GM19025 (cell line): ENCODE measurements around the gene ARID4B.

Source experiments
- ATAC-seq: cut with Tn5 transposase; IDR thresholded peaks from one replicate; pipeline ENCODE4 v1.9.1; 2021; ENCODE audit warnings: mild to moderate bottlenecking, low read depth, moderate library complexity; ENCODE audit not compliant: unreplicated experiment

Gene ARID4B

DNA sequence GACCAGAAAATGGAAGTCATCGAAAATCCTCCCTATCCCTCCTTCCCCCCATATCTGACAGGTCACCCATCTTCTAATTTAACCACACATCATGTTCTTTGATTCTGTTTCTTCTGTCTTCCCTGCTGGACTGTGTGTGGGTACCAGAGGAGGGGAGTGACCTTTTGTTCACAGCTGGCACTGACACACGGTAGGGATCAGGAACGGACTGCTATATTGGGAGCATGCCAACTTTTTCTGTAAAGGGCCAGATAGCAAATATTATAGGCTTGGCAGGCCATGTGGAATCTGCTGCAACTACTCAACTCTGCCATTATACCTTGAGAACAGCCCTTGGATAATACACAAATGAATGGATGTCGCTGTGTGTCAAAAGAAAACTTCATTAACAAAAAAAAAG lies 191.9 kb downstream of the ARID4B start:
- no peak for ATAC-seq

DNA sequence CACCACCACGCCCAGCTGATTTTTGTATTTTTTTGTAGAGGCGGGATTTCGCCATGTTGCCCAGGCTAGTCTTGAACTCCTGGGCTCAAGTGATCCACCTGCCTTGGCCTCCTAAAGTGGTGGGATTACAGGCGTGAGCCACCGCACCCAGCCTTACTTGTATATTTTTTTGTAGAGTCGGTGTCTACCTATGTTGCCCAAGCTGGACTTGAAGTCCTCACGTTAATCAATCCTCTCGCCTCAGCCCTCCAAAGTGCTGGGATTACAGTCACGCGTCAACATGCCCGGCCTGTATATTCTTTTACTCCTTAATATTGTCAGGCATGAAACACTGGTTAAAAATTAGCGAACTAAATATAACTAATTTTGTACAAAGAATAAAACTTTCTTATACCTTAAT lies 193.8 kb downstream of the ARID4B start:
- ATAC-seq: no peak

DNA sequence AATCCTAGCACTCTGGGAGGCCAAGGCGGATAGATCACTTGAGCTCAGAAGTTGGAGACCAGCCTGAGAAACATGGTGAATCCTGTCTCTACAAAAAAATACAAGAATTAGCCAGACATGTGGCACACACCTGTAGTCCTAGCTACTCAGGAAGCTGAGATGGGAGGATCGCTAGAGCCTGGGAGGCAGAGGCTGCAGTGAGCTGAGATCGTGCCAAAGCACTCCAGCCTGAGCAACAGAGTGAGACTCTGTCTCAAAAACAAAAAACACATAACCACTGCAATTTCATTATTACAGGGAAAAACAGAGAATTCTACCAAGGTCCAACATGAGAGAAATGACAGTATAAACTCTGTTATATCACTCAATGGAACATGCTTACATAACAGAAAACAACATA lies 194.9 kb downstream of the ARID4B start:
- ATAC-seq: no peak

DNA sequence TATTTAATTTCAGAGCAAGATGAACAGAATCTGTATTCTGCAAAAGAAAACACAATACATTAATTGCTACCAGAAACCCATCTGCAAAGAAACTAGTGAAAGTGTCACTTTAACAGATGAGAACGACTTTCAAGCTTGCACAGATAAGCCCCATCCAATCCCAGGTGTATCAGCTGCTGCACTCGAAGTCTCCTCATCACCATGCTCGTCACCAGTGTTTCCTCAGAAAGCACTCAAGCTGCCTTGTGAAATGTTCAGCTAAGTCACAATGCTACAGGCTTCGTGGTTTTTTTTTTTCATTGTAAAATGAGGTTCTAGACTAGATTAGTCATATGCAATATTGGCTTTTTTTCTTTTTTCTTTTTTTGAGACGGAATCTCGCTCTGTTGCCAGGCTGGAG lies 196.0 kb downstream of the ARID4B start:
- ATAC-seq: no peak

DNA sequence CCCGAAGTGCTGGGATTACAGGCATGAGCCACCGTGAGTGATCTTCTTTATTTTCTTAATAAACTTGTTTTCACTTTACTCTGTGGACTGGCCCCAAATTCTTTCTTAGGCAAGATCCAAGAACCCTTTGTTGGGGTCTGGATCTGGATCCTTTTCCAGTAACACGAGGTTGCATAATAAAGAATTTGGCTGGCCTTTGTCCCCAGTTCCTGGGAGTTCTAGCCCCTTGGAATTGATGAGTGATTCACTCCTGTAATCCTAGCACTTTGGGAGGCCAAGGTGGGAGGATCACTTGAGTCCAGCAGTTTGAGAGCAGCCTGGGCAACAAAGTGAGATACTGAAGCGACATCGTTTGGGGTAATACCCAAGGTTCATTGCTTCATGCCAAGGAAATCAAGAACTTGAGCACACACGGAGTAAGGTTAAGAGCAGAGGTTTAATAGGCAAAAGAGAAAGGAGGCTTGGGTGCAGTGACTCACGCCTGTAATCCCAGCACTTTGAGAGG lies 197.2 kb downstream of the ARID4B start:
- no peak for ATAC-seq

DNA sequence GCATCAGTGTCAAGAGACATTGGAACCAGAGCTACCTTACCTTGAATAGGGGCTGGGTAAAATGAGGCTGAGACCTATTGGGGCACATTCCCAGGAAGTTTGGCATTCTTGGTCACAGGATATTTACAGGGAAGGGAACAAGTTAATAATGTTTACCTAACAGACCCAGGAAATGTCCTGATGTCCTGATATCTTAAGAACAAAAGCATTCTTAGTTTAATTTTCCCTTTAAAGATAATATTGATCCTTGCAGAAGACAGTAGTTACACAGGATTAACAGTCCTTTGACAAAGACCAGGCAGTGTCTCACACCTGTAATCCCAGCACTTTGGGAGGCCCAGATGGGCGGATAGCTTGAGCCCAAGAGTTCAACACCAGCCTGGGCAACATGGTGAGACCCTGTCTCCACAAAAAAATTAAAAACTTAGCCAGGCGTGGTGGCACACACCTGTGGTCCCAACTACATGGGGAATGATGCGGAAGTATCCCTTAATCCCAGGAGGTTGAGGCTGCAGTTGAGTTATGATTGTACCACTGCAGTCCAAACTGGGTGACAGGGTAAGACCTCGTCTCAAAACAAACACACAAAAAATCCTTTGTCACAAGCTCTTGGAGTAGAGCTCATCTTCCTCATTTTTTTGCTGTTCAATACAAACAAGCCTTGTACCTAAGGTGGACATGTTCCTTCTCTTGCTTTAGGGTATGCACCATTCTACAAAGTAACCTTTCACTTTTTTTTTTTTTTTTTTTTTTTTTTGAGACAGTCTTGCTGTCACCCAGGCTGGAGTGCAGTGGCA lies 198.0 kb downstream of the ARID4B start:
- no peak for ATAC-seq

DNA sequence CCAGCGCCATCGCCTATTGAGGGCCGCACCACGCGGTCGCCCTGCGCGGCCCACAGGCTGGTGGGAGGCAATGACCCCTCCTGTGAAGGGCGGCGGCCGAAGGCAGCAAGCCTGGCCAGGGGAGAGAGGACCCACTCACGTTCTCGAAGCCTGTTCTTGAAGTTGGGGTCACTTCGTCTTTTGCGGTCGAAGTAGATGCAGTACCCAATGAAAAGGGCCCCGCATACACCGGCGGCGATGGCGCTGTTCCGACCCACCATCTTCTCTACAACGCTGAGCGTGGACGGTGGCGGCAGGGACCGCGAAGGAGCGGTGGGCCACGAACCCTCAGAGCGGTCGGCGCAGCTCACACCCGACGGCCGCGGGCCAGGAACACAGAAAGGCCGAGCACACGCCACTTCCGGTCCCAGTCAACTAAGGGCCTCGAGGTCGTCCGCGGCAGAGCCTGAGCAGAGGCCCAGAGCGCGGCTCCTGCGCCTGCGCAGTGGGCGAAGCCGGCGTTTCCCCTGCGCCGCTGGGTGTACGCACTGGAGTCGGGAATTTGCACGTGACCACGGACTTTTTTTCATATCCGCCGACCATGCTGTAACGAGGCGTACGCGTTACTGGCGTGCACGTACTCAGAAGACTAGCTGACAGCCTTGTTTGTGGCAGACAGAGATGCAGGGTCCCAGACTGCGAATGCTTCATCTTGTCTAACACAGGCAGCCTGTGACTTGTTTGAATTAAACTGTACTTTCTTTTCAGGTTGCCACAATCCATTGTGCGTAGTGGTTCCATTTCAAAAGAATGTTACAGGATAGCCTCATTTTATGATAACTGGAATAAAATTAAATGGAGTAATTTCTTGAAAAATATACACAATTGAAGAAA lies 199.3 kb downstream of the ARID4B start, which contains the start of gene TOMM20:
Gene TOMM20 (minus strand): TSS at position 382 of the 873 bp plus-strand sequence. CDS start 122 bp downstream, at position 260.
- ATAC-seq: peak; percentile 97

DNA sequence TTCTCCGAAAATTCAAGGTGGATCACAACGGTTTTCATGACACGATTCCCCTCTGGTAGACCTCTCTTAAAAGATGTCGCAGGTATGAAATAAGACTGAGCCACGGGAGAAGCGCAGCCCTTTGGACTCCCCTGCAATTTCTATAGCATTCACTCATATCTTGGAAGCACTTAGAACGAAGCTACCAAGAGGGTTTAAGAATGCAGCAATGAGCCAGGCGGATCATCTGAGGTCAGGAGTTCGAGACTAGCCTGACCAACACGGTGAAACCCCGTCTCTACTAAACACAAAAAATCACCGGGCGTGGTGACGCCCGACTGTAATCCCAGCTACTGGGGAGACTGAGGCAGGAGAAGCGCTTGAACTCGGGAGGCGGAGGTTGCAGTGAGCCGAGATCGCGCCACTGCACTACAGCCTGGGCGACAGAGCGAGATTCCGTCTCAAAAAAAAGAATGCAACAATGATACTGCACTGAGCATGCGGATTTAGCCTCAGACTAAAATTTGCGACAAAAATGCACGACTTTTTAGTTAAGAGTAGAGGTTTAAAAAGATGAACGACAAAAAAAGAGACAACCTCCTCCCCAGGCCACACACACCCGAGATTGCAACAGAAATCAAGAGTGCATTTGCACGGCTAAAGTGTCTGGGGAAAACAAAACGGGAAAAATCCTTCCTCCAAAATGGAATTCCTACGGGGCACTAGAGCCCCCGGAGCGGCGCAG lies 200.1 kb downstream of the ARID4B start:
- ATAC-seq: no peak

DNA sequence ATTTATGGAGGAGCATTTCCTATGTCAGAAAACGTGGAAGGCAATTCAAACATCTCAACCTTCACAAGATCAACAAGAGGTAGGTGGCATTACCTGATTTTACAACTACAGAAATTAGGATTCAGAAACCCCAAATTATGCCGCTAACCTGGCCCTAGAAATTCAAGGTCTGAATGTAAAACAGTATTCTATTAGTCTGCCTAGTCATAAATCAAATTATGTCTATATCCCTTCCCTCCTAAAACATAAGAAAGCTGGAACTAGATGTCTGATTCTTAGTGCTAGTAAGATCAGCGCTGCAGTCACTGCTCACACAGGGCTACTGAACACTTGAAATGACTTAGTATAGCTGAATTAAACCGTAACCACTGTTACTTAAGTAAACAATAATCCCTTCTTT lies 200.8 kb downstream of the ARID4B start:
- ATAC-seq: no peak

DNA sequence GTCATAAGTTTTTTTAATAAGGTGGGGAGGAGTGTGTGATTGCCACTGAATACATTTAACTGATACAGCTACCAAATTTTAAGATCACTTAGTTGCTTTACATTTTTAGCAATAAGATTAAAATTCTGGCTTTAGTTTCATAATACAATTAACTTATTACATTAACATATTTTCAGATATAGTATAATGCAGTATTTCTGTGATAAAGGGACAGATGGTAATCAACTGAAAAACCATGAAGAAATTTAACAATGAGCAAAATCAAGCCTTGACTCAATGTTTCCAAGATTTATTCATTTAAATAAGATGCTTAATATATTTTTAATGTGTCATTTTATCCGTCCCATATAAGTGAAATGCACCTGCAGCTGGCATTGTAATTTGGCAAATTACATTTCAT lies 203.3 kb downstream of the ARID4B start:
- no peak for ATAC-seq

DNA sequence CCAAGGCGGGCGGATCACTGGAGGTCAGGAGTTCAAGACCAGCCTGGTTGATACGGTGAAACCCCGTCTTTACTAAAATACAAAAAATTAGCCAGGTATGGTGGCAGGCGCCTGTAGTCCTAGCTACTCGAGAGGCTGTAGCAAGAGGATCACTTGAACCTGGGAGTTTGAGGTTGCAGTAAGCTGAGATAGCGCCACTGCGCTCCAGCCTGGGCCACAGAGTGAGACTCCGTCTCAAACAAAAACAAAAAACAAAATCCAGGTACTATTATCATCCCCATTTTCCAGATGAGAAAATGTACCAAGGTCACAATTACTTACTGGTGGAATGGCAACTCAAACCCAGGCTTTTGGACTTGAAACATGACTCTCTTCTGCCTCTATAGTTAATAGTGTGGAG lies 203.9 kb downstream of the ARID4B start:
- no peak for ATAC-seq

DNA sequence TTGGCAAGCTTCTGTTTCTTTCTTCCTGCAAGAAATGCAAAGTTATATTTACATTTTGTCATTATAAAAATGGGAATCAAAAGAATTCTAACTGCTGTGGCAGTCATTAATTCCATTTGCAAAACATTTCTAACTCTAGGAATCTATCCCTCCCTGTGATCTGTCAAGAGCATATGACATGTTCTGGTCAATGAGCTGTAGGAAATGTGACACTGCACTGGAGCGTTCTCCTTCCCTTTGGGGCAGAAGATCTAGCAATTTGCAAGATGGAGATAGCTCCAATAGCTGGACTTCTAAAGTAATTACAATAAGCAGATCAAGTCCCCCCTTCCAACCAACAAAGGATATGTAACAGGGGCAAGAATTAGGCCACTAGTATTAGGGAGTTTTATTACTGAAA lies 205.6 kb downstream of the ARID4B start:
- ATAC-seq: no peak
